NCI-H2196 (cell line): ENCODE measurements around the gene ADPRH.
"Not testable (repeated sequence)": the region's sequence is repeated elsewhere in the genome, so short reads cannot be mapped to it uniquely, and the experiment has no call there.

Experiments used
- DNase-seq: peaks from one replicate; lab custom pipeline; 2025; ENCODE audit not compliant: unreplicated experiment; lab: John Stamatoyannopoulos, UW

The ADPRH gene

GRCh38 chr3:119579366-119580066 is at the start of gene ADPRH:
Gene ADPRH (plus strand): TSS chr3:119579492. CDS start chr3:119582170, 2,678 bp downstream.
- DNase-seq = no peak

DNA sequence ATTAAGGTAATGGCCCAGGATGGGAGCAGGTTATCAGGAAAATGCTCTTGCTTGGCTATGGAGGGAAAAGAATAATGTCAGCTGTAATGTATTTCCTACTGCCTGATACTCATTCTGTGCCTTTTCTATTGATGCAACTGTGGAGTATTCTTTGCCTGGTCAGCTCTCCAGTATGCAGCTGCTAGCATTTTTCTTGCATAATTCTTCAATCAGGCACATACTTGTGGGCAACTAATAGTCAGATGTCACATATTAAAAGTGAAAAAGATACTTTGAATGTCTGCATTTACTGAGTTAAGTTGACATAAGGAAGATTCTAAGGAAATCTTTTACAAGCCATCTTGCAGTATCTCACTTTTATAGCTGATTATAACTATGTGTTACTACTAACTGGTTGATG is 49.4 kb upstream of the ADPRH start:
- no peak for DNase-seq

GRCh38 chr3:119530456-119530855 is 48.8 kb upstream of the ADPRH start:
- no peak for DNase-seq

DNA sequence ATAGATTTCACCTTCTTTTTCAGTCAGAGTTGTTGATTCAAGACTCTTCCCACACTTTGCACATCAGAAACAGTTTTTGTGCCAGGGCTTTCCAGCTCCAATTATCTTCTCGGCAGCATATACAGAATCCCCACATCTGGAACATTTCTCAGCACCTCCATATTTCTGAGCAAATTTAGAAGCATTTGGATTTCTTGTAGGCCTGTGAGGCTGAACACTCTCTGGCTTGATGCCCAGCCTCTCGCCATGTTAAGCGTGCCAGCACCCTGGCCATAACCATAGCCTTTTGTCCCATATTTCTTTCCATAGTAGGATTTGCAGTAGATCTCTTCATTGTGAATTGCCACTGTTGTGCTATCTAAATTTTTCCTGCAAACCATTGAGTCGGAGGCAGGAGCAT is 48.1 kb upstream of the ADPRH start:
- no peak for DNase-seq

- no peak for DNase-seq
These were observed 45.0 kb upstream of the ADPRH start for GRCh38 chr3:119534296-119534695.

GRCh38 chr3:119536757-119537156 is 42.5 kb upstream of the ADPRH start:
- DNase-seq = no peak

DNA sequence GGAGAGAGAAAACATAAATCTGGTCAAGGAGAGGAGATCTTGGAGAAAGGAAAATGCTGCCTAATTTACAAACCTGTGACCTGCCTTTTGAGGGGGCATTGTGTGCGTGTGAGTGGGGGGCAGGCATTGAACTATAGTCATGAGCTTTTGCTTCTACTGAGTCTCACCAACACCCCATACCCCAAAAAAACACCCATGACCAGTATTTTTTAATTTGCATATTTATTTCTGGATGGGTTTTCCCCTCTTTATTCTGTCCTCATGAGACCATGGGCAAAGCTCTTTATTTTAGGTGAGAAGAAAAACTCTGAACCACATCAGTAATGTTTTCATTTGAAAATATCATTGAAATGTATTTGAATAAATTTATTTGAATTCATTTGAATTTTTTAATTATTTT is 40.5 kb upstream of the ADPRH start:
- no peak for DNase-seq

DNA sequence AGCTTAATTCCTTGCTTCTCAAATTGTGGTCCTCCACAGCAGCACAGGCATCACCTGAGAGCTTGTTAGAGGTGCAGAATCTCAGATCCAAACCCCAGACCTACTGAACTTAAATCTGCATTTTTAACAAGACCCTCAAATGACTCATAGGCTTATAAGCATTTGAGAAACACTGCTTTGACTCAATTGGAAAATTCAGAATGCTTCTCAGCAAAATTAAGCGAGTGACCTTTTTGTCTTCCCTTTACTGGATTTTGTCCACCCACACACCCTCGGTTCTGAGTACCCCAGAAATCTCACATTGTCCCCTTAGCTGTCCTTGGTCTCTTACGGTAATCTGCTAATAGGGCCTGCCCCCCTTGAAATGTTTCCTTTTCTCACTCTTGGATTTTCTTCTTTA is 37.7 kb upstream of the ADPRH start:
- DNase-seq = no peak

- DNase-seq = no peak
These were observed 37.0 kb upstream of the ADPRH start for GRCh38 chr3:119542168-119542767.

DNA sequence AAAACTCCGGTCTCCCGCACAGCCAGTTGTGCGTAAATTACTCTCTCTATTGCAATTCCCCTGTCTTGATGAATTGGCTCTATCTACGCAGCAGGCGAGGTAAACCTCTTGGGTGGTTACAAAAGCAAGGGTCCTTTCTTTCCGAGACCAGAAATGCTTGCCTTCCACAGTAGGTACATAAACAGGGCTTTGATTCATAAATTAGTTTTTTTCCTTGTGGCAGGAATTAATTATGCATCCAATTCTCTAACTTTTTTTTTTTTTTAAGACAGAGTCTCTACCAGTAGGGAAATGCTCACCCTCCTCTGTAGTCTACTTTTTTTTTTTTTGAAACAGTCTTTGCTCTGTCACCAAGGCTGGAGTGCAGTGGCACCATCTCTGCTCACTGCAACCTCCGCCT is 36.1 kb upstream of the ADPRH start:
- DNase-seq = no peak

- DNase-seq = no peak
These were observed 32.1 kb upstream of the ADPRH start for GRCh38 chr3:119547227-119547626.

GRCh38 chr3:119548341-119548740 is 31.0 kb upstream of the ADPRH start:
- no peak for DNase-seq

DNA sequence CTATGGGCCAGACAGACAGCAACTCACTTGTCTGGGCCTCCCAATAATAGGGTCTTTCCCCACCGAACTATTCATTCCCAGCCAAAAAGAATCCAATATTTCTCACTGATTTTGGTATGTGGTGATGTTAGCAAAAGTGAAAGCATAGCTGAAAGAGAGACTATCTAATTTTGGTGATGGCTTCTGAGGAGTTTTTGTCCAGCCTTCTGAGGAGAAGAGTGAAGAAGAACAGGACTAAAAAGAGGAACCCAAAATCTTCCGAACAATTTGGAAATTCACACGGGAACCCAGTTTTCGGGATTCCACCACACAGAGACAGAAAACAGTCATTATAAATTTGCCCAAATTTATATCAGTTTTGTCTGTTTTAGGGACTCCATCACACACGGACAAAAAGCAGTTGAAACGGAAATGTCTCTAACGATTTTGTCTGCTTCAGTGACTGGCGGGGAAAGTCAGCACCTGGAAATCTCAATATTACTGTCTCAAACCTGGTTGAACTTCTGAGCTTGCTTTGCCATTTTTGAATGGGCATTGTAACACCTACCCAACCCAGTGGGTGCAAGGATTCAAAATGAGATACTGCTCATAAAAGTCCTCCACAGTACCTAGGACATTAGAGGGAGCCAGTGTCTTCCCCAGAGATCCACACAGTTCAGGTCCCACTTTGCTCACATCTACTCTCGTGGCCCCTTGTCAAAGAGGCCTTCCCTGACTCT is 28.9 kb upstream of the ADPRH start:
- DNase-seq = no peak

DNA sequence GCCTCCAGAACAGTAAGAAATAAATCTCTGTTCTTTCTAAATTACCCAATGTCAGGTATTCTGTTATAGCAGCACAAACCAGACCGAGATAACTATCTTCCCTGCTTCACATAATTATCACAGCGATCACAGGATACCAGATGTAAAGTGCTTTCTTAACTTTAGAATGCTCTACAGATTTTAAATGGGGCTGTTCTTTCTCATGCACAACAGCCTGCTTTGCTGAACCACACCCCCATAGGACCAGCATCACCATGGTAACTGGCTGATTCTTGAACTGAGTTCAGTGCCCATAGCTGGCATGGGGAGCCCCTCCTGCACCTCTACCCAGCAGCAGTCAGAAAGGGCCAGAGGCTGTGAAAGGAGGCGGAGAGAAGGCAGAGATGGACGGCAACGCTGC is 27.7 kb upstream of the ADPRH start:
- DNase-seq = no peak

- not testable (repeated sequence) for DNase-seq
These were observed 26.4 kb upstream of the ADPRH start for GRCh38 chr3:119552928-119553327.

DNA sequence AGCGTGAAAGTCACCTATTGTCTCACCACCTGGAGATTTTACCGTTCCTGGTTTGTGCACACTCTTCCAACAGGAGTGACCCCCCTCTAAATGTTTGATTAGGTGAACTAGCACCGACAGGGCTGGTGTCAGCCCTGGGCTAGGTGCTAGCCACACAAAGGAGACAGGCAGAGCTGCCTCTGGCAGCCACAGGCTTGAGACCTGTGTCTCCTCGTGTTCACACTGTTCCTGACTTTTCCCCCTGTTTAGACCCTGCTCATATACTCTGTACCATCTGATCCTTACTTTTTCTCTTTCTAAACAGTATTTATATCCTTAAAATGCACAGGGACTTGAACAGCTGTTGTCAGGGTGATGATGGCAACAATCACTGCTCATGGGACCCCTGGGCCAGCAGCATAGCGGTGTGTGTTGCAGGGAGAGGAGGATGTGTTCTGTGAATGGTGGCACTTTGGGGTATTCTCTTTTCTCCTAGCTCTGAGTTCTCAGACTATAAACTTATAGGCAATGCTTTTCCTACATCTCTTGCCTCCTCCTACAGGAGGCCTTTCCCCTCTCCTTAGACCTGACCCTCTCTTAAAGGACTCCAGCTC is 25.4 kb upstream of the ADPRH start:
- DNase-seq = no peak

GRCh38 chr3:119555309-119555735 is 24.0 kb upstream of the ADPRH start:
- DNase-seq = no peak

DNA sequence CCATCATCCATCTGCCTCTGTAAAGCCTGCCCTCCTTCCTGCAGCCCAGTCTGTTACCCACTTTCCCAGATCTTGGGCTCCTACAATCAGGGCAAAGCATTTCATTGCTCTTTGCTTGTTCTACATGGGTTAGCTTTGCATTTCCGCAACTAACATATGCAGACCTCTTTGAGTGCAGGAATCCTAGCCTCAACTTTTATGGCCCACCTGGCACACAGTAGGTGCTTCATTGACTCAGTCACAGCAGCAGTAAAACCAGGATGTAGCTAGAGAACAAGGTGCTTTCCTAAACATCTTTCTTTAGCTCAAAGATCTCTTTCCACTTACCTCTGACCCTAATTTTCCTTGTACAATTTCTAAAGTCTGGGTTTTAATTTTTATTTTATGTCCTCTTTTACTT is 23.4 kb upstream of the ADPRH start:
- no peak for DNase-seq

DNA sequence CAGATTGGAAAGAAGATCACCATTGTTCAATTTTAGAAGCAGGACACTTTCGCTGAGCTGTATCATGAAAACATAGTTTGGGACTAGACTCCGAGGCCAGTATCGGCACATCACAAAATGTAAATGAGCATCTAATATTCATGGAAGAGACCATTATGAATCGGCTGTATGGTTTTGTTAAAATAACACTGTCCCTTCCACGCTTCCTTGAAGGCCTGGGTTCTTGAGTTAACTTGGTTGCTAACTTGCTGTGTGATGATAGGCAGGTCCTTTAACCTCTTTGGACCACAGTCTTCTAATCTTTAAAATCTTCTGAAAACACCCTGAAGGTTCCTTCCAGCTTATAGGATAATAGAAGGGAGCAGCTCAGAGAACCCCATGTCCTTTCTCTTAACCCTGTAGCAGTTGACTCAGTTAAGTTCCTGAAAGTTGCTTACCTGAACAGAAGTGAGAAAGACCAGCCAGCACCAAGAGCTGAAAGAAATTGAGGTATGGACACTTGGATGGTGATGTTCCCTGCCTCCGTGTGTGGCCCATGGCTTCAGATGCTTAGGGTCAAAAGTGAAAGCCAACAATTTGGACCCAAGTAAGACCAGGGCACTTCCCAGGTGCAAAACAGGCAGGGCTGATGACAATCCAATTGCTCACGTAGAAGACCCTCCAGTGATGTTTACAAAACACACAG is 22.0 kb upstream of the ADPRH start:
- no peak for DNase-seq

DNA sequence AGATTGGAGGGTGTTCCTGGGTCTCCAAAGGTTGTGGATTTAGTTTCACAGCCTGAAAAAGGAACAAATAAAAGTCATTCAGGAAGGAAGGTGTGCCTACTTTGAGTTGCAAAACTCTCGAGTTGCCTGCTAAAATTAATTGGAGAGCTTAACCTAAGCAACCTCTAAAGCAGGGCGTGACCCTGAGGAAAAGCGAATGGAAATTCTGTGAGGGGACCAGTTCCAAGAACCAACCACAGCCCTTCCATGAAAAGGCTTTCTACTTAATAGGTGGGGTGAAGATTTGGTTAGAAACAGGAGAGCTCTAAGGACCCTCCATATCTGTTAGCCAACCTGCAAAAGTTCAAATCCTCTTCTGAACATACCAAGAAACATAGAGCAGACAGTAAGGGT is 21.4 kb upstream of the ADPRH start:
- DNase-seq = no peak

- DNase-seq = no peak
These were observed 20.5 kb upstream of the ADPRH start for GRCh38 chr3:119558626-119559317.
